ENCODE data around the gene PAQR5.

PAQR5 gene

GRCh38 chr15:69410248-69410874 lies 111.6 kb downstream of the PAQR5 start:
- no peak overlapping the region for H3K4me3 ChIP-seq (replicated peaks; ENCODE audit: low read depth, low read length)
- peak; percentile 19 for DNase-seq (ENCODE audit: extremely low read depth, insufficient read length)
- H3K27me3 ChIP-seq (replicated peaks; ENCODE audit: control insufficient read depth, insufficient read depth, low read length), result no peaks in the 10 kb centered on the region
- H3K36me3 ChIP-seq (ENCODE audit: control insufficient read depth, insufficient read depth, low read length), result no peaks in the 10 kb centered on the region
- peak; percentile 35 for TF ChIP-seq CTCF (IDR thresholded peaks at IDR 0.05; ENCODE audit: insufficient read depth, low read length, poor library complexity, severe bottlenecking)

- H3K27me3 ChIP-seq (replicated peaks; ENCODE audit: control insufficient read depth, insufficient read depth, low read length), result no peaks in the 10 kb centered on the region
- no peak for DNase-seq (ENCODE audit: extremely low read depth, insufficient read length)
- H3K36me3 ChIP-seq (ENCODE audit: control insufficient read depth, insufficient read depth, low read length), result no peaks in the 10 kb centered on the region
- H3K4me3 ChIP-seq (replicated peaks; ENCODE audit: low read depth, low read length), result no peak overlapping the region
- no peak for TF ChIP-seq CTCF (IDR thresholded peaks at IDR 0.05; ENCODE audit: insufficient read depth, low read length, poor library complexity, severe bottlenecking)
Observed at GRCh38 chr15:69412274-69412673, 113.6 kb downstream of the PAQR5 start.

GRCh38 chr15:69412701-69413100 lies 114.0 kb downstream of the PAQR5 start:
- Histone ChIP-seq H3K36me3 (ENCODE audit: control insufficient read depth, insufficient read depth, low read length) (no peaks in the 10 kb centered on the region; the same call in 1 of the 2 replicates), H3K4me3 (replicated peaks; ENCODE audit: low read depth, low read length) (no peak overlapping the region), H3K27me3 (replicated peaks; ENCODE audit: control insufficient read depth, insufficient read depth, low read length) (no peaks in the 10 kb centered on the region)
- no peak for DNase-seq (ENCODE audit: extremely low read depth, insufficient read length)
- no peak for TF ChIP-seq CTCF (IDR thresholded peaks at IDR 0.05; ENCODE audit: insufficient read depth, low read length, poor library complexity, severe bottlenecking)

- H3K4me3 ChIP-seq (replicated peaks; ENCODE audit: low read depth, low read length), result peak within 1 kb of the TSS; percentile 94
- peak; percentile 95 for DNase-seq (ENCODE audit: extremely low read depth, insufficient read length)
- TF ChIP-seq CTCF (IDR thresholded peaks at IDR 0.05; ENCODE audit: insufficient read depth, low read length, poor library complexity, severe bottlenecking), result no peak
- H3K27me3 ChIP-seq (replicated peaks; ENCODE audit: control insufficient read depth, insufficient read depth, low read length), result no peaks in the 10 kb centered on the region
- H3K36me3 ChIP-seq (ENCODE audit: control insufficient read depth, insufficient read depth, low read length), result peaks cover 3% of the 10 kb centered on the region
Observed at GRCh38 chr15:69413822-69414700, 115.3 kb downstream of the PAQR5 start, which contains the start of gene KIF23. KIF23 (plus strand) TSS chr15:69414349; CDS start chr15:69414466, 117 bp downstream.

- H3K4me3 ChIP-seq (replicated peaks; ENCODE audit: low read depth, low read length), result peak overlapping the region; percentile 94
- peak; percentile 56 for DNase-seq (ENCODE audit: extremely low read depth, insufficient read length)
Observed at GRCh38 chr15:69414701-69415167, 116.0 kb downstream of the PAQR5 start.

More at GRCh38 chr15:69414701-69415167, 116.0 kb downstream of the PAQR5 start:
- H3K36me3 ChIP-seq (ENCODE audit: control insufficient read depth, insufficient read depth, low read length), result peaks cover 3% of the 10 kb centered on the region
- TF ChIP-seq CTCF (IDR thresholded peaks at IDR 0.05; ENCODE audit: insufficient read depth, low read length, poor library complexity, severe bottlenecking), result no peak
- no peaks in the 10 kb centered on the region for H3K27me3 ChIP-seq (replicated peaks; ENCODE audit: control insufficient read depth, insufficient read depth, low read length)

Measured in GM06990 (cell line).